ENCODE results near the gene LRRC25.
A peak's percentile ranks its signal among the peaks of the same experiment; 100 is the strongest.

The LRRC25 gene

DNA sequence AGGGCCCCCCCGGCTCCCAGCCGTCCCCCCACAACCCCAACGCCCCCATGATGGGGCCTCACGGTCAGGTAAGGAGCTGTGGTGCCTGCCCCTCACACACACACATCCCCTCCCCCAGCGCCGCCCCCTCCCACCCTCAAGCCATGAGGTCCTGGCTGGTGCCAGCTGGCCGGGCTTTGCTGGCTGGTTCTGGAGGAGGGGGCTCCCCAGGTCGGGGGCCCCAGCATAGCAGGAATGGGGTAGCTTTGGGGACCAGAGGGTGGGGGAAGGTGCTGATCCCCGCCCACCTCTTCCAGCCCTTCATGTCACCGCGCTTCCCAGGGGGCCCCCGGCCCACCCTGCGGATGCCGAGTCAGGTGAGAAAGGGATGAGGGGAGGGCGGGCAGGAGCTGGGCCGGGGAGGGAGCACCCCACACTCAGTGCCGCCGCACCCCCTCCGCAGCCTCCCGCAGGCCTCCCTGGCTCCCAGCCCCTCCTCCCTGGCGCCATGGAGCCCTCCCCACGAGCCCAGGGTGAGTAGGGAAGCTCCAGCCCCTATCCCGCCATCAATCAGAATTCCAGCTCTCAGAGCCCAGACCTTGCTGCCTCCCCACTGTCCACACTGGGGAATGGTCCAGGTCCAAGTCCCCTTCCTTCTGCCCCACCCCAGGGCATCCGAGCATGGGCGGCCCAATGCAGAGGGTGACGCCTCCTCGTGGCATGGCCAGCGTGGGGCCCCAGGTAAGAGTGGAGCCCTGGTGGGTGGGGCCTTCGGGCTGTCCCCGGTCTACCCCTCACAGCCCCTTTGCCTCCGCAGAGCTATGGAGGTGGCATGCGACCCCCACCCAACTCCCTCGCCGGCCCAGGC is 34.2 kb upstream of the LRRC25 start:
- H3K9me3 ChIP-seq (ENCODE audit: control insufficient read depth, insufficient read depth, low read length) = no peaks in the 10 kb centered on the region
- H3K4me1 ChIP-seq (ENCODE audit: insufficient read depth, low read length) = peaks cover 25% of the 10 kb centered on the region; the same call in 1 of the 2 replicates
- H3K36me3 ChIP-seq (ENCODE audit: insufficient read depth, low read length) = no peaks in the 10 kb centered on the region
- H3K9ac ChIP-seq (ENCODE audit: low read depth, low read length) = peak overlapping the region; percentile 17; the same call in 1 of the 2 replicates

- no peak overlapping the region for H3K9ac ChIP-seq (ENCODE audit: low read depth, low read length)
- H3K36me3 ChIP-seq (ENCODE audit: insufficient read depth, low read length) = no peaks in the 10 kb centered on the region
- peaks cover 22% of the 10 kb centered on the region; the same call in 1 of the 2 replicates for H3K4me1 ChIP-seq (ENCODE audit: insufficient read depth, low read length)
- no peaks in the 10 kb centered on the region for H3K9me3 ChIP-seq (ENCODE audit: control insufficient read depth, insufficient read depth, low read length)
Measured at GRCh38 chr19:18430417-18431144, 33.2 kb upstream of the LRRC25 start.

- Histone ChIP-seq H3K4me1 (ENCODE audit: insufficient read depth, low read length) (peaks cover 27% of the 10 kb centered on the region; the same call in 1 of the 2 replicates), H3K36me3 (ENCODE audit: insufficient read depth, low read length) (no peaks in the 10 kb centered on the region), H3K9me3 (ENCODE audit: control insufficient read depth, insufficient read depth, low read length) (no peaks in the 10 kb centered on the region), H3K9ac (ENCODE audit: low read depth, low read length) (peak overlapping the region; percentile 43; the same call in 1 of the 2 replicates)
Measured at GRCh38 chr19:18429717-18430416, 32.4 kb upstream of the LRRC25 start.

GRCh38 chr19:18428787-18429674 is 31.6 kb upstream of the LRRC25 start:
- Histone ChIP-seq H3K36me3 (ENCODE audit: insufficient read depth, low read length) (no peaks in the 10 kb centered on the region), H3K9me3 (ENCODE audit: control insufficient read depth, insufficient read depth, low read length) (no peaks in the 10 kb centered on the region), H3K4me1 (ENCODE audit: insufficient read depth, low read length) (peaks cover 23% of the 10 kb centered on the region; the same call in 1 of the 2 replicates), H3K9ac (ENCODE audit: low read depth, low read length) (peak overlapping the region; percentile 43; the same call in 1 of the 2 replicates)

- Histone ChIP-seq H3K36me3 (ENCODE audit: insufficient read depth, low read length) (no peaks in the 10 kb centered on the region), H3K9ac (ENCODE audit: low read depth, low read length) (no peak overlapping the region; the same call in 1 of the 2 replicates), H3K4me1 (ENCODE audit: insufficient read depth, low read length) (peaks cover 23% of the 10 kb centered on the region; the same call in 1 of the 2 replicates), H3K9me3 (ENCODE audit: control insufficient read depth, insufficient read depth, low read length) (no peaks in the 10 kb centered on the region)
Measured at GRCh38 chr19:18428173-18428786, 30.9 kb upstream of the LRRC25 start.

DNA sequence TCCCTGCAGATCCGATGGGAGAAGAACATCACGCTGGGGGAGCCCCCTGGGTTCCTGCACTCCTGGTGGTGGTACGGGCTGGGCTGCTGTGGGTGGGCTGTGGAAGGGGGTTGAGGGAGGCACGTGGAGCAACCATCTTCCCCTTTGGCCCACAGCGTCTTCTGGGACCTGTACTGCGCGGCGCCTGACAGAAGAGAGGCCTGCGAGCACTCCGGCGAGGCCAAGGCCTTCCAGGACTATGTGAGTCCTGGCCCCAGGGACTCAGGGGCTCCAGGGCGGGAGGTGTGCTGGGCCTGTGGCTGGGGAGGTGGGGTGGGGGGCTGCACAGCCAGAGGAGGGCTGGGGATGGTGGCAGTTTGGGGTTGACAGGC is 30.3 kb upstream of the LRRC25 start:
- H3K9ac ChIP-seq (ENCODE audit: low read depth, low read length) = no peak overlapping the region
- H3K9me3 ChIP-seq (ENCODE audit: control insufficient read depth, insufficient read depth, low read length) = no peaks in the 10 kb centered on the region
- H3K36me3 ChIP-seq (ENCODE audit: insufficient read depth, low read length) = no peaks in the 10 kb centered on the region
- H3K4me1 ChIP-seq (ENCODE audit: insufficient read depth, low read length) = peaks cover 23% of the 10 kb centered on the region; the same call in 1 of the 2 replicates

DNA sequence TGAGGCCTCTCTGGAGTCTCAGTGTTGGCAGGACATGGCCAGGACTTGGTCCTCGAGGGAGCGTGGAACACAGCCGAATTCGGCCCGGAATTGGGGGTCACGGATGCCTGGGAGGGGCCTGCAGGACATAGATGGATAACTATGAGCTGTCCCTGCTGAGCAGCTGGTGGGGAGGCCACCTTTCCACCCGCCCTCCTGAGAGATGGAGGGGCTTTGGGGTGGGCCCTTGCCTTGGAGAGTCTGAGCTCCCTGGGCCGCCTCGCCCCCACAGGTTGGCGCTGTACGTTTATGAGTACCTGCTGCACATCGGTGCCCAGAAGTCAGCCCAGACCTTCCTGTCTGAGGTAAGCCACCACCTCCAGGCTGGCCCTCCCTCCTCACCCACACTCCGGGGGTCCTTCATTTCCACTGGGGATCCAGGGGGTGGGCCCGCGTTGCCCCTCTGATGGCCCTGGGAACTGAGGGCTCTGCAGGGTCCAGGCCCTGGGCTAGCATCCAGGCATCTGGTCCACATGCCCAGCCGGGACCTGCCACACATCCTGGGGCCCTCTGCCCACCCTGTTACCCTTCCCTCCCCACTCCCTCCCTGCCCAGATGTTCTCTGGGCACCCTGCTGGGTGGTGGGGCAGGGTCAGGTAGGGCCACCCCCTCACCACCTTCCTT is 29.8 kb upstream of the LRRC25 start:
- no peaks in the 10 kb centered on the region for H3K9me3 ChIP-seq (ENCODE audit: control insufficient read depth, insufficient read depth, low read length)
- H3K4me1 ChIP-seq (ENCODE audit: insufficient read depth, low read length) = peaks cover 21% of the 10 kb centered on the region; the same call in 1 of the 2 replicates
- no peaks in the 10 kb centered on the region for H3K36me3 ChIP-seq (ENCODE audit: insufficient read depth, low read length)
- H3K9ac ChIP-seq (ENCODE audit: low read depth, low read length) = no peak overlapping the region

DNA sequence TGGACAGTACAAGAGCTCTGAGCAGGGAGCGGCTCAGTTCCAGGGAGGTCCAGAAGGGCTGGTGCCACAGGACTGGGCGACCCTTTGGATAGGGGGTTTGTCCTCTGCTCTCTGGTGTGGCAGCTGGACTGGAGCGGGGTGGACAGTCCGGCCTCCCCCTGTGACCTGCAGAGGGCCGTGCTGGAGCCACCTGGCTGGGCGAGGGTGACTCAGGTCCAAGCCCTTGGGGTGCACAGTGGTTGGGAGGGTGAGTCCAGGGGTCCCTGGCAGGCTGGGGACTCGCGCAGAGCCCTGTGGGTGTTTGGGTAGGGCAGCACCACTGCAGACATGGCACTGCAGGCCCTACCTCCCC is 29.0 kb upstream of the LRRC25 start:
- H3K9me3 ChIP-seq (ENCODE audit: control insufficient read depth, insufficient read depth, low read length) = no peaks in the 10 kb centered on the region
- H3K9ac ChIP-seq (ENCODE audit: low read depth, low read length) = no peak overlapping the region
- peaks cover 15% of the 10 kb centered on the region; the same call in 1 of the 2 replicates for H3K4me1 ChIP-seq (ENCODE audit: insufficient read depth, low read length)
- H3K36me3 ChIP-seq (ENCODE audit: insufficient read depth, low read length) = no peaks in the 10 kb centered on the region

DNA sequence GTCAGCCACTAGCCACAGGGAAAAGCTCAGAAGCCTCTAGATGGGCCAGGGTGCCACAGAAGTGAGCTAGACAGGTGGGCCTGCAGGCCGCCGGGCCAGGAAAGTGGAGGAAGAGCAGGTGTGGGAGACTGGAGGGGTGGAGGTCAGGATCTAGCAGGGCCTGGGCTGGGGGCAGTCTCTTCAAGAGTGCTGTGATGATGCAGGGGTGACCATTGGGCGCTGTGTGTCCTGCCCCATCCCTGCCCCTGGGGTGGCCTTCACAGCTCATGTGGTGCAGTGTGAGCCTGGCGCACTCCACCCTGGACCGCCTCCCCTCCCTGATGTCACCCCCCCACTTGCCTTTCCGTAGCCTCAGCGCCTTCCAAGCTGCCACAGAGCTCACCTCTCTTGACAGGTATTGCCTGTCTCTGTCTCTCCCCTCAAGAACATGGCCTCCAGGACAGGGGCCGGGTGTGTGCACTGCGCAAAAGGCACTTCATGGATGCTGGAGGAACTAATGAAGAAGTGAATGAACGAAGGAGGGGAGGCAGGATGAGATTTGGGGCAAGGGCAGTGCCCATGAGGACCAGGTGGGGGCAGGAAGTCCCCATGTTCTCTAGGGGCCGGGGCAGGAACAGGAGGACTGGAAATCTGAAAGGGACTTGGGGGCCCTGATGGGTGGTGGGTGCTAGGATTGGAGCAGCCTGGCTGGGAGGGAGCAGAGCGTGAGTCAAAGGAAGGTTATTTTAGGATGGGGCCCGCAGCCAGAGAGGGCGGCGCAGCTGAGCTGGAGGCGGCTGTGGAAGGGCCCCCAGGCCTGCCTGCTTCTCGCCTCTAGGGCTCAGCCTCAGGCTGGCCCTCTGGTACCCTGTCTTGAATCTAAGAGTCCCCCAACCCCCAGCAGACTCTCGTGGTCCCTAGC is 28.3 kb upstream of the LRRC25 start:
- H3K36me3 ChIP-seq (ENCODE audit: insufficient read depth, low read length) = no peaks in the 10 kb centered on the region
- H3K4me1 ChIP-seq (ENCODE audit: insufficient read depth, low read length) = peaks cover 13% of the 10 kb centered on the region; the same call in 1 of the 2 replicates
- H3K9ac ChIP-seq (ENCODE audit: low read depth, low read length) = no peak overlapping the region
- H3K9me3 ChIP-seq (ENCODE audit: control insufficient read depth, insufficient read depth, low read length) = no peaks in the 10 kb centered on the region

- Histone ChIP-seq H3K4me1 (ENCODE audit: insufficient read depth, low read length) (peaks cover 6% of the 10 kb centered on the region; the same call in 1 of the 2 replicates), H3K36me3 (ENCODE audit: insufficient read depth, low read length) (no peaks in the 10 kb centered on the region), H3K9me3 (ENCODE audit: control insufficient read depth, insufficient read depth, low read length) (no peaks in the 10 kb centered on the region), H3K9ac (ENCODE audit: low read depth, low read length) (no peak overlapping the region)
Measured at GRCh38 chr19:18424890-18425514, 27.6 kb upstream of the LRRC25 start.

DNA sequence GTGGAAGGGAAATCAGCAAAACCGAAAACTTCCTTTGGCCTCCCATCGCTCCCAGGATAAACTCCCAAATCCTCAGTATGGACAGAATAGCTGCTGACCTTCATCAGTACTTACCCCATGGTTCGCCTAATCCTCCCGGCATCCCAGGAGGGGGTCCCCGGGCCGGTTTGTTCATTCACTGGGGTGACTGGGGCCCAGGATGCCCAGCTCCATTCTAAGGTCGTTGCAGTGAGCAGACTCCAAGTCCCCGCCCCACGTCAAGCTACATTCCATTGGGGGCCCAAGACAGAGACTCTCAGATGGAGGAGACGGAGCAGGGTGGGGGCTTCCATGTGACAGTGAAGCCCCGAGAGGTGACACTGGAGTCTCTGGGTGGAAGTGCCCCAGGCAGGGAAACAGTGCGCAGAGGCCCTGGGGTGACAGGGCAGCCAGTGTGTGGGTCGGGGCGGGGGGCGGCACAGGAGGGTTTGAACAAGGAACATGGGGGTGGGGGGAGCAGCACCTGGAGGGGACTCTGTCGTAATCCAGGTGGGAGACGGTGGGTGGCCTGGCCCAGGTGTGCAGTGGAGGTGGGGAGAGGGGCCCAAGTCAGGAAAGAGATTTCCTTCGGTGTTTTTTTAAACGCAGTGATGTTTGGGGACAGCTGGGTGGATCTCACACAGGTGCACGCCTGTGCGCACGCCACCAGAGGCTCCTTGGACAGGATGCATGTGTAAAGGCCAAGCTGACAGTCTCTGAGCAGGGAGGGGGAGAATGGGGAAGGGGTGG is 26.9 kb upstream of the LRRC25 start:
- no peaks in the 10 kb centered on the region for H3K36me3 ChIP-seq (ENCODE audit: insufficient read depth, low read length)
- H3K4me1 ChIP-seq (ENCODE audit: insufficient read depth, low read length) = peaks cover 6% of the 10 kb centered on the region; the same call in 1 of the 2 replicates
- no peak overlapping the region for H3K9ac ChIP-seq (ENCODE audit: low read depth, low read length)
- H3K9me3 ChIP-seq (ENCODE audit: control insufficient read depth, insufficient read depth, low read length) = no peaks in the 10 kb centered on the region

Measured in ES-I3 (cell line).